GM18907 (cell line): ENCODE results near the gene RETN.

Experiments used
- ATAC-seq: cut with Tn5 transposase; IDR thresholded peaks from one replicate; pipeline ENCODE4 v1.9.1; 2021; ENCODE audit warnings: mild to moderate bottlenecking, moderate library complexity; ENCODE audit not compliant: unreplicated experiment

Gene RETN

GRCh38 chr19:7681340-7682174, 12.7 kb downstream of the RETN start:
- ATAC-seq: peak; percentile 19

- ATAC-seq: no peak
Measured at GRCh38 chr19:7682175-7682855, 13.5 kb downstream of the RETN start.

GRCh38 chr19:7685546-7686445, 16.9 kb downstream of the RETN start:
- no peak for ATAC-seq

GRCh38 chr19:7687177-7687576, 18.3 kb downstream of the RETN start:
- ATAC-seq: no peak

GRCh38 chr19:7689165-7689564, 20.3 kb downstream of the RETN start:
- ATAC-seq: no peak

GRCh38 chr19:7690779-7691258, 22.0 kb downstream of the RETN start:
- ATAC-seq: no peak

GRCh38 chr19:7691497-7691896, 22.6 kb downstream of the RETN start:
- ATAC-seq: no peak

GRCh38 chr19:7692417-7693088, 23.7 kb downstream of the RETN start:
- ATAC-seq: no peak

GRCh38 chr19:7694499-7694898, 25.6 kb downstream of the RETN start:
- ATAC-seq: no peak

- no peak for ATAC-seq
Measured at GRCh38 chr19:7697721-7698287, 29.0 kb downstream of the RETN start.

GRCh38 chr19:7698583-7698982, 29.7 kb downstream of the RETN start:
- ATAC-seq: no peak

GRCh38 chr19:7699003-7699402, 30.2 kb downstream of the RETN start:
- no peak for ATAC-seq

- no peak for ATAC-seq
Measured at GRCh38 chr19:7699417-7700401, 30.9 kb downstream of the RETN start.

GRCh38 chr19:7701049-7701653, 32.3 kb downstream of the RETN start:
- no peak for ATAC-seq

GRCh38 chr19:7701654-7702457, 33.0 kb downstream of the RETN start, which contains the start of gene FCER2:
FCER2 (minus strand) TSS chr19:7702131; CDS start chr19:7699760, 2,371 bp downstream.
- peak; percentile 50 for ATAC-seq

GRCh38 chr19:7703332-7703731, 34.5 kb downstream of the RETN start:
- ATAC-seq: no peak

- ATAC-seq: no peak
Measured at GRCh38 chr19:7704280-7705060, 35.6 kb downstream of the RETN start.
